HCT116 (cell line): ENCODE data around the gene CRADD. TPM values are rescaled to one million over a fixed set of nuclear protein-coding genes. Genes with fewer than 3 reads are reported as not detected.

Source experiments
- ATAC-seq: fragments of 200-7000 bp; cut with Tn5 transposase; 2 replicates; pipeline ENCODE4 v1.9.1; 2020; ENCODE audit warnings: mild to moderate bottlenecking, moderate library complexity
- BruUV-seq: library from RNA; stranded (reverse); fragments of 400-500 nt; replicated peaks from 2 replicates; lab custom pipeline; 2021; lab: Mats Ljungman, UMichigan
- CTCF ChIA-PET: fragments of 300-600 bp; sonication (Branson Sonifier 250); formaldehyde crosslinking; loops from one replicate; lab custom pipeline; 2021; ENCODE audit warnings: antibody characterized with exemption; lab: Charles Lee
- POLR2A ChIA-PET: fragments of 300-600, 350-600 bp; sonication (Branson Sonifier 250); formaldehyde crosslinking; loops from one replicate; lab custom pipeline; 2021; ENCODE audit warnings: antibody characterized with exemption; lab: Charles Lee
- RAD21 ChIA-PET, 2 experiments: fragments of 300-600 bp; sonication (Branson Sonifier 250); formaldehyde crosslinking; loops; one replicate each; lab custom pipeline; 2023; ENCODE audit warnings: low total read pairs in 2 of 2; ENCODE audit not compliant: uncharacterized antibody in 2 of 2, unreplicated experiment in 2 of 2, low non-redundant PET in 1 of 2; lab: Charles Lee
- DNase-seq: peaks from one replicate; pipeline ENCODE4 v3.0.0-alpha.2; 2010; ENCODE audit warnings: low read depth, low spot score
- H2AFZ ChIP-seq: fragments of 200-600 bp; shearing (Covaris generic), sonication (generic); 2 replicates; pipeline ENCODE4 v1.6.1; 2017; ENCODE audit warnings: low read depth, mixed run types, mixed read lengths, antibody characterized with exemption, low read length; ENCODE audit not compliant: poor library complexity, severe bottlenecking
- H3K27ac ChIP-seq: 2 replicates; pipeline ENCODE4 v1.5.1; 2012; ENCODE audit warnings: low read depth, low read length
- H3K27me3 ChIP-seq: fragments of 200-600 bp; sonication (generic); 2 replicates; pipeline ENCODE4 v1.6.1; 2016; ENCODE audit warnings: mixed run types, low read length, mixed read lengths; ENCODE audit not compliant: insufficient read depth
- H3K36me3 ChIP-seq, 2 experiments: fragments of 200-500 bp in 1 of 2; fragments of 200-600 bp in 1 of 2; sonication (Bioruptor generic) in 1 of 2; sonication (generic) in 1 of 2; 2 replicates each; pipeline versions ENCODE4 v1.5.1 to v1.6.1; 2014 to 2016; ENCODE audit warnings: low read length in 2 of 2, inconsistent platforms in 1 of 2, mixed read lengths in 1 of 2, mixed run types in 1 of 2; ENCODE audit not compliant: insufficient read depth in 2 of 2, control insufficient read depth in 1 of 2
- H3K4me1 ChIP-seq, 2 experiments: fragments of 200-600 bp in 1 of 2; sonication (generic) in 1 of 2; 2 replicates each; pipeline versions ENCODE4 v1.5.1 to v1.6.1; 2012 to 2017; ENCODE audit warnings: low read length in 2 of 2, inconsistent platforms in 1 of 2, mild to moderate bottlenecking in 1 of 2, mixed read lengths in 1 of 2, mixed run types in 1 of 2, moderate library complexity in 1 of 2; ENCODE audit not compliant: insufficient read depth in 2 of 2, control insufficient read depth in 1 of 2
- H3K4me2 ChIP-seq: fragments of 200-600 bp; sonication (generic); 2 replicates; pipeline ENCODE4 v1.6.1; 2017; ENCODE audit warnings: mixed run types, low read length, mixed read lengths
- H3K4me3 ChIP-seq, 2 experiments: fragments of 200-600 bp in 1 of 2; sonication (generic) in 1 of 2; replicated peaks in 1 of 2; 2 replicates each; pipeline ENCODE4 v1.5.1; 2011 to 2016; ENCODE audit warnings: low read length in 2 of 2, control low read depth in 1 of 2, low read depth in 1 of 2, mild to moderate bottlenecking in 1 of 2, mixed read lengths in 1 of 2, mixed run types in 1 of 2
- H3K79me2 ChIP-seq: fragments of 200-600 bp; sonication (generic); 2 replicates; pipeline ENCODE4 v1.6.1; 2017; ENCODE audit warnings: mild to moderate bottlenecking, mixed run types, low read length, moderate library complexity, mixed read lengths; ENCODE audit not compliant: insufficient read depth
- H3K9ac ChIP-seq: fragments of 200-600 bp; sonication (generic); 2 replicates; pipeline ENCODE4 v1.6.1; 2016; ENCODE audit warnings: low read length, mixed read lengths
- H3K9me2 ChIP-seq: fragments of 200-600 bp; sonication (generic), shearing (Covaris generic); 2 replicates; pipeline ENCODE4 v1.6.1; 2017; ENCODE audit warnings: mixed run types, mild to moderate bottlenecking, moderate library complexity; ENCODE audit not compliant: insufficient read depth
- H3K9me3 ChIP-seq, 2 experiments: fragments of 200-500 bp in 1 of 2; fragments of 200-600 bp in 1 of 2; sonication (Bioruptor generic) in 1 of 2; sonication (generic) in 1 of 2; 2 replicates each; pipeline ENCODE4 v1.6.1; 2014 to 2017; ENCODE audit warnings: low read length in 2 of 2, mixed read lengths in 2 of 2, inconsistent platforms in 1 of 2, low read depth in 1 of 2, mild to moderate bottlenecking in 1 of 2, mixed run types in 1 of 2, moderate library complexity in 1 of 2; ENCODE audit not compliant: control insufficient read depth in 1 of 2, insufficient read depth in 1 of 2
- H4K20me1 ChIP-seq: fragments of 200-600 bp; sonication (generic), shearing (Covaris generic); 2 replicates; pipeline ENCODE4 v1.6.1; 2017; ENCODE audit warnings: mixed run types, mild to moderate bottlenecking, moderate library complexity; ENCODE audit not compliant: insufficient read depth
- ATF3 ChIP-seq: IDR thresholded peaks from 2 replicates; pipeline ENCODE4 v1.6.1; 2012
- CBX3 ChIP-seq: IDR thresholded peaks from 2 replicates; pipeline ENCODE4 v1.6.1; 2012; ENCODE audit warnings: low read depth
- CEBPB ChIP-seq: IDR thresholded peaks from 2 replicates; pipeline ENCODE4 v1.6.1; 2012; ENCODE audit warnings: low read depth
- CTCF ChIP-seq, 3 experiments: fragments of 200-600 bp in 1 of 3; sonication (generic) in 1 of 3; IDR thresholded peaks in 2 of 3; conservative IDR thresholded peaks in 1 of 3; 2 replicates each; pipeline ENCODE4 v1.5.1; 2012 to 2017; ENCODE audit warnings: low read depth in 2 of 3, low read length in 2 of 3, antibody characterized with exemption in 1 of 3, borderline replicate concordance in 1 of 3, control low read depth in 1 of 3, mild to moderate bottlenecking in 1 of 3, mixed read lengths in 1 of 3, mixed run types in 1 of 3, moderate library complexity in 1 of 3; ENCODE audit not compliant: insufficient read depth in 1 of 3
- EGR1 ChIP-seq: IDR thresholded peaks from 2 replicates; pipeline ENCODE4 v1.6.1; 2012; ENCODE audit warnings: low read depth
- EZH2phosphoT487 ChIP-seq: fragments of 200-600 bp; IDR thresholded peaks from 2 replicates; pipeline ENCODE4 v1.6.1; 2018; ENCODE audit warnings: antibody characterized with exemption, borderline replicate concordance
- JUND ChIP-seq: IDR thresholded peaks from 2 replicates; pipeline ENCODE4 v1.6.1; 2012
- POLR2A ChIP-seq: IDR thresholded peaks from 2 replicates; pipeline ENCODE4 v1.7.0; 2011; ENCODE audit warnings: borderline replicate concordance; ENCODE audit not compliant: insufficient read depth, insufficient read length; ENCODE audit errors: extremely low read depth
- POLR2AphosphoS5 ChIP-seq: IDR thresholded peaks from 2 replicates; pipeline ENCODE4 v1.6.1; 2011; ENCODE audit warnings: mild to moderate bottlenecking, low read depth, low read length, moderate library complexity
- RAD21 ChIP-seq: IDR thresholded peaks from 2 replicates; pipeline ENCODE4 v1.6.1; 2012; ENCODE audit warnings: low read depth, mild to moderate bottlenecking
- SP1 ChIP-seq: IDR thresholded peaks from 2 replicates; pipeline ENCODE4 v1.6.1; 2012; ENCODE audit warnings: low read depth
- SRF ChIP-seq: IDR thresholded peaks from 2 replicates; pipeline ENCODE4 v1.6.1; 2012; ENCODE audit warnings: low read depth
- TCF7L2 ChIP-seq: IDR thresholded peaks from 2 replicates; pipeline ENCODE4 v1.7.0; 2011; ENCODE audit warnings: borderline replicate concordance, inconsistent platforms; ENCODE audit not compliant: insufficient read depth, insufficient read length; ENCODE audit errors: extremely low read depth
- ZBTB33 ChIP-seq: IDR thresholded peaks from 2 replicates; pipeline ENCODE4 v1.6.1; 2011; ENCODE audit warnings: mild to moderate bottlenecking, low read length, moderate library complexity; ENCODE audit not compliant: insufficient replicate concordance; ENCODE audit errors: extremely low read depth
- ZFX ChIP-seq: fragments of 450-650 bp; IDR thresholded peaks from 2 replicates; pipeline ENCODE4 v1.6.1; 2017
- intact Hi-C: fragments of 100-400 bp; cut with micrococcal nuclease; formaldehyde crosslinking; loops from 2 replicates; pipeline ENCODE4 v1.10.0; 2022
- total RNA-seq: library from RNA; stranded (reverse); gene quantifications from one replicate; pipeline ENCODE4 v1.2.1, GENCODE V29; 2021; ENCODE audit not compliant: unreplicated experiment

CRADD gene
- total RNA-seq, 1 experiment from 2014 or later, result 12.2 TPM

- ATAC-seq (no peak), DNase-seq (no peak)
- Histone ChIP-seq H3K27ac (no peak overlapping the region), H3K9me3 (no peaks in the 10 kb centered on the region), H3K27me3 (no peaks in the 10 kb centered on the region), H4K20me1 (no peaks in the 10 kb centered on the region), H3K4me3 (no peak overlapping the region), H2AFZ (no peak overlapping the region), H3K4me1 (no peaks in the 10 kb centered on the region), H3K9ac (no peak overlapping the region), H3K79me2 (no peaks in the 10 kb centered on the region), H3K4me2 (no peak overlapping the region), H3K36me3 (no peaks in the 10 kb centered on the region), H3K9me2 (no peaks in the 10 kb centered on the region)
- ChIA-PET RAD21 (no interaction called here), POLR2A (interaction anchor here (1.0 kb wide), 1 partner anchor 11 kb away, joined by 3 read pairs; no protein-coding TSS in a partner anchor), CTCF (no interaction called here)
- intact Hi-C loops, result no loop called here
- BruUV-seq, result no TSS peak
- TF ChIP-seq POLR2A, result no peak
- TF ChIP-seq ZBTB33, result no peak
- no peak for TF ChIP-seq RAD21
- no peak for TF ChIP-seq SP1
- no peak for TF ChIP-seq EGR1
- no peak for TF ChIP-seq SRF
- no peak for TF ChIP-seq CBX3
- no peak for TF ChIP-seq ATF3
These were observed 150.5 kb downstream of the CRADD start for GRCh38 chr12:93827669-93828068.

DNA sequence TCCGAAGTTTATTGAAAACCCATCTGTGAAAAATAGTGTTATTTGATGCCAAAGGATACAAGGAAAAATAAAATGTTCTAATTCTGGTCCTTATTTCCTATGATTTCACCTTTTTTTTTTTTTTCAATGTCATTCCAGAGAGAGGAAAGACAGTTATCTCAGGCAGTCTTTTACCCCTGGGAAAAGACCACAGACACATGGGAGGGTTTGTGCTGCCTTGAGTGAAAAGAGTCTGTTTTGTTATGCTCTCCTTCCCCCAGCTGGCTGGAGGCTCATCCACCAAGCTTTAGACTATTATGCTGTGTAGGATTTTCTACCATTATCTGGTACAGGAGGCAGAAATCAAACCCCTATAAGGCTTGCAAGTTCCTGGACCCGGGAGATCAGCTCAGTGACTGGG is 151.8 kb downstream of the CRADD start:
- ChIA-PET CTCF (no interaction called here), RAD21 (no interaction called here), POLR2A (no interaction called here)
- Histone ChIP-seq H3K27ac (no peak overlapping the region), H3K79me2 (no peaks in the 10 kb centered on the region), H3K4me2 (no peak overlapping the region), H4K20me1 (no peaks in the 10 kb centered on the region), H3K4me1 (no peaks in the 10 kb centered on the region), H3K36me3 (no peaks in the 10 kb centered on the region), H2AFZ (no peak overlapping the region), H3K9ac (no peak overlapping the region), H3K9me3 (no peaks in the 10 kb centered on the region), H3K9me2 (no peaks in the 10 kb centered on the region), H3K27me3 (no peaks in the 10 kb centered on the region), H3K4me3 (no peak overlapping the region)
- intact Hi-C loops, result no loop called here
- BruUV-seq, result no TSS peak
- DNase-seq, result no peak
- ATAC-seq, result no peak
- no peak for TF ChIP-seq ZBTB33
- TF ChIP-seq CTCF (IDR thresholded peaks at IDR 0.05 in 2 of 3, conservative IDR thresholded peaks at IDR 0.05 in 1 of 3; ENCODE audit: borderline replicate concordance in 1 of 3, insufficient read depth in 1 of 3, low read depth in 2 of 3, low read length in 2 of 3), result no peak
- no peak for TF ChIP-seq POLR2A
- TF ChIP-seq SP1, result no peak
- TF ChIP-seq CBX3, result no peak
- TF ChIP-seq JUND, result no peak
- no peak for TF ChIP-seq EZH2phosphoT487
- TF ChIP-seq ZFX, result no peak
- TF ChIP-seq POLR2AphosphoS5, result no peak
- TF ChIP-seq TCF7L2, result no peak
- no peak for TF ChIP-seq CEBPB
- no peak for TF ChIP-seq EGR1
